ENCODE measurements around the gene DCST1.

DNA sequence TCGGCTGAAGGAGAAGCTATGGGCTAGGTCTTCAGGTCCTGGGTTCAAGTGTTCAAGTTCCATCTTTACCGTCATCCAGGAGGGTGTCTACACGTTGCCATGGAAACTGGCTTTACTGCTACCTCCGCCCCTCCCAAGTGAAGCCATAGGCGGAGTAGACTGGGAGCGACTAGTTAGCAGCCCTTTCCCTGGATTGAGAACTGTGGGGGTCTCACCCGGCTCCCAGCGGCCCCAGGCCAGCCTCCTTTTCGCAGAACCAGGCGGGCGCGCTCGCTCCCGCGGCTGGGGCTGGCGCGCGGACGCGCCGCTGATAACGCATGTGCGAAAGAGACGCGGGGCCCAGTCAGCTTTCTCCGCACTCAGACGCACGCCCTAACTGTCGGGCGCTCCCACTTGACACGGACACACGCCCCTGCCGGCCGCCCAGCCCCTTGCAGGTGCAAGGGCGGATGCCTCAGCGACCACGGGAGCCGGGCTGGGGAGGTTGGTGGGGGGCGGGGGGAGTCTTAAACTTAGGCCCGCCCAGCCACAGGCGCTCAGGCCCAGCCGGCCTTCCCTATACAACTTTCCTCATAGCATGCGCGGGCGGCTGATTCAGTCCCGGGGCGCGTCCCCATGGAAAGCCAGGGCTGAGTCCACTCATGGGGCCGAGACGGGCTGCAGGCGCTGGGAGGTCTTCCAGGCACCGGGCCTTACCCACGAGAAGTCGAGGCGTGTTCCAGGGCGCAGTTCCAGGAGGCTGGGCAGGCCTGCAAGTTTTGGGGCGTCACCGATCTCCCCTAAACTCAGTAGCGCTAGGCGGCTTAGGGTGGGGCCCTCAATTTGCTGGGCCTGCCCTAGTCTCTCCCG, 37.3 kb downstream of the DCST1 start:
- TF ChIP-seq ZNF274 (IDR thresholded peaks at IDR 0.05; ENCODE audit: low read depth, low read length) (no peak), SRF (IDR thresholded peaks at IDR 0.05; ENCODE audit: low read depth) (no peak), POLR2A (IDR thresholded peaks at IDR 0.05; ENCODE audit: borderline replicate concordance, extremely low read depth, insufficient read depth, insufficient read length) (no peak), RAD21 (IDR thresholded peaks at IDR 0.05; ENCODE audit: low read depth) (no peak), YY1 (IDR thresholded peaks at IDR 0.05; ENCODE audit: extremely low read depth, insufficient replicate concordance, low read depth, low read length) (no peak)
- TF ChIP-seq, protein P1, sequence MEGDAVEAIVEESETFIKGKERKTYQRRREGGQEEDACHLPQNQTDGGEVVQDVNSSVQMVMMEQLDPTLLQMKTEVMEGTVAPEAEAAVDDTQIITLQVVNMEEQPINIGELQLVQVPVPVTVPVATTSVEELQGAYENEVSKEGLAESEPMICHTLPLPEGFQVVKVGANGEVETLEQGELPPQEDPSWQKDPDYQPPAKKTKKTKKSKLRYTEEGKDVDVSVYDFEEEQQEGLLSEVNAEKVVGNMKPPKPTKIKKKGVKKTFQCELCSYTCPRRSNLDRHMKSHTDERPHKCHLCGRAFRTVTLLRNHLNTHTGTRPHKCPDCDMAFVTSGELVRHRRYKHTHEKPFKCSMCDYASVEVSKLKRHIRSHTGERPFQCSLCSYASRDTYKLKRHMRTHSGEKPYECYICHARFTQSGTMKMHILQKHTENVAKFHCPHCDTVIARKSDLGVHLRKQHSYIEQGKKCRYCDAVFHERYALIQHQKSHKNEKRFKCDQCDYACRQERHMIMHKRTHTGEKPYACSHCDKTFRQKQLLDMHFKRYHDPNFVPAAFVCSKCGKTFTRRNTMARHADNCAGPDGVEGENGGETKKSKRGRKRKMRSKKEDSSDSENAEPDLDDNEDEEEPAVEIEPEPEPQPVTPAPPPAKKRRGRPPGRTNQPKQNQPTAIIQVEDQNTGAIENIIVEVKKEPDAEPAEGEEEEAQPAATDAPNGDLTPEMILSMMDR (IDR thresholded peaks at IDR 0.05 in 2 of 3, conservative IDR thresholded peaks at IDR 0.05 in 1 of 3; ENCODE audit: borderline replicate concordance in 1 of 3, insufficient read depth in 1 of 3, low read depth in 2 of 3, low read length in 2 of 3): peak in 2 of 3 experiments; percentile 42 to 61; a peak in 4 of 6 replicates
